HG03039 (cell line): ENCODE data around the gene ELF4.

Experiments used
- ATAC-seq: cut with Tn5 transposase; IDR thresholded peaks from one replicate; pipeline ENCODE4 v1.9.1; 2021; ENCODE audit warnings: mild to moderate bottlenecking, moderate library complexity; ENCODE audit not compliant: unreplicated experiment

ELF4 gene

DNA sequence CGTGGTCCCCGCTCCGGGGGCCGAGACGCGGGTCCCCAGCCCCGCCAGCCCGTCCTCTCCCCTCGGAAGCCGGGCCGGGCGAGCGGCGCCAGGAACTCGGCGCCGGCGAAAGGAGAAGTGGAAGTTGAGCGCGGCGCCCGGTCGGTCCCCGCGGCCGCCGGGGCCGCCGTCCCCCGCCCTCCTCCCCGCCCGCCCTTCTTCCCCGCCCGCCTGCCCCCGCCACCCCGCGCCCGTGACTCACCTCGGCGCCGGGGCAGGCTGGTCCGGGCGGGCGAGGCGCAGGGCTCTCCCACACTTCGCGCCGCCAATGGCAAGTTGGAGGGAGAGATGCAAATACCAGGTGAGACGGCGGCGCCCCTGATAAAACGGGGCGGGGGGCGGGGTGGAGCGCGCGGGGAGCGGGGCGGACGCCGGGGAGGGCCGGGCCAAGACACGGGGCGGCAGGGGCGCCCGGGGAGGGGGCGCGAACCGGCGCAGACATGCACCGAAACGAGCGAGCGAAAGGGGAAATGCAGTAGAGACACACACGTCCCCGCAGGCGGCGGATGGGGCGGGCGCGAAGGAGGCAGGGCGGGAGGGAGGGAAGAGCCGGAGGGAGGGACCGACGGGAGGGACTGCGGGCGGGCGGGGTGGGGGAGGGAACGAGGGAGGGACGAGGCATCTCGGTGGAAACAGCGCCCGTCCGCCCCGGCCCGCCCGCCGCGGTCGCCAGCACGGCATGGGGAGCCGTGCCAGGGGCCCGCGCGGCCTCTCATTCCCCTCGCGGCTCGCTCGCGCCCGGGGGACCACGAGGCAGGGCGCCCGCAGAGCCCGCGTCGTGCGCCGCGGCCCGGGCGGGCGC, at the start of gene ELF4:
Gene ELF4, minus strand, starts transcription at position 119 of the 841 bp plus-strand sequence. CDS start 29,167 bp downstream, outside the sequence.
- peak; percentile 41 for ATAC-seq

DNA sequence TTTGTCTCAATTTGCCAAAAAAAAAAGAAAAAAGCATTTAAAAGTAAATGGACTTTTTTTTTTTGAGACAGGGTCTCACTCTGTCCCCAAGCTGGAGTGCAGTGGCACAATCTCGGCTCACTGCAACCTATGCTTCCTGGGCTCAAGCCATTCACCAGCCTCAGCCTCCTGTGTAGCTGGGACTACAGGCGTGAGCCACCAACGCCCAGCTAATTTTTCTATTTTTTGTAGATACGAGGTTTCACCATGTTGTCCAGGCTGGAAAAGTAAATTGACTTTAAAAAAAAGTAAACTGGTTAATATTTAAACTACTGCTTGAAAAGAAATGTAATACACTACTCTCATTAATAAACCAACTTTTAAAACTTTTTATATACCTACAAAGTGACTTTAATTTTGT, 49.5 kb upstream of the ELF4 start:
- no peak for ATAC-seq

DNA sequence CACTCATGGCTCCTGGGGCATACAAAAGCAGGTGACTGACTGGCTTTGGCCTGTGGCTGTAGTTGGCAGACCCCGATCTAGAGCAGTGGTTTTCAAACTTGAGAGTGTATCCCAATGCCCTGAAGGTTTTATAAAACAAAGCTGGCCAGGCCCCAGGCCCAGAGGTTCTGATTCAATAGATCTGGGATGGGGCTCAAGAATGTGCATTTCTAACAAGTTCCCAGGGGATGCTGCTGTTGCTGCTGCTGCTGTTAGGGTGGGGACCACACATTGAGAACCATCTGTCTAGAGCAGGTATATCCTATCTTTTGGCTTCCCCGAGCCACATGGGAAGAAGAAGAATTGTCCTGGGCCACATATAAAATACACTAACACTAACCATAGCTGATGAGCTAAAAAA, 48.0 kb upstream of the ELF4 start:
- no peak for ATAC-seq

DNA sequence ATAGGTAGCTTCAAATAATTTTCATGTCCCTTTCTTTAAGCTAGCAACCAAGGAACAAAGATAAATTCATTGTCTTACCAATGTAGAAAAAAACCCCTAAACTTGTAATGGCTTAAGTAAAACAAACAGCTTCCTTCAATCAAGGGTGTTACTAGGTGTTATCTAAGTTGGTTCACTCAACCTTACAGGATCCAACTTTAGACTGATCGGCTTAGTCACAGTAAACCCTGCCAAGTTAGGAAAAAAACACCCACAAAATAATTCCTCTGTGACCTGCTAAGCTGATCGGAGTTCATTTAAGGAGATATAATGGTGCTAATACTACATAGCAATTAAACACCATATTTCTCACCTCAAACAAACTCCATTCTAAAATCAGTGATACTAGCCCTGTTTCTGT, 45.3 kb upstream of the ELF4 start:
- no peak for ATAC-seq

DNA sequence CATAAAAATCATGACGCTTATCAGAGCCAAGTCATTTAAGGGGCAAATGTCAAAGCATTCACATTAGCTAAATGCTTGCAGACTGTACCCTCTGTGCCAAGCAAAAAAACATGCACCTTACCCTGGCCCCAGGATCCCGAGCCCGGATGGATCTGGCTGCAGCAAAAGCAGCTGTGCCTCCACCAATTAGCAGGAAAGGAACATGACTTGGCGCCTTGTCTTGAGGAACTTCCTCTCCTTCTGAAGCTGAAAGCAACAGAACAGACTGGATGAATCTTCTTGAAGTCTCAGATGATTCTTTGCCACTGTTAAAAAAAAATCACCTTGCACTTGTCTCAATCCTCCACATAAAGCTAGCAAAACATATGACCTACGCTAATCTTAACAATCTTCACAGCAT, 37.3 kb upstream of the ELF4 start:
- no peak for ATAC-seq

DNA sequence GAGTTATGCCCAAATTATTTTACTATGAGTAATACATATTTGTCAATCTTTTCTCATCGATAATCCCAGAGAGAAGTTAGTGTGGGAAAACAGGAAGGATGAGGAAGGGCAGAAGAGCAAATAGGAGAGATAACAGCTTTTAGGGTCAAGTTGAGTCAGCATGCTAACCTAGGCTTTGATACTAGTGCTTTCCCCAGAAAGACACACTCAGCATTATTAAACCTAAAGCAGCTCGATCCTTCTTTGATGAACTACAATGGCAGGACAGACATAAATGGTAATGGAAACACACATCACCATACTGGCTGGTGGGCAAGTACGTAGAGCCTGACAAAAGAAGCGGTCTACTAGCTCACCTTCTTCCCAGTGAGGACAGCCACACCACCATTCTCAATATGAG, 34.8 kb upstream of the ELF4 start:
- no peak for ATAC-seq

DNA sequence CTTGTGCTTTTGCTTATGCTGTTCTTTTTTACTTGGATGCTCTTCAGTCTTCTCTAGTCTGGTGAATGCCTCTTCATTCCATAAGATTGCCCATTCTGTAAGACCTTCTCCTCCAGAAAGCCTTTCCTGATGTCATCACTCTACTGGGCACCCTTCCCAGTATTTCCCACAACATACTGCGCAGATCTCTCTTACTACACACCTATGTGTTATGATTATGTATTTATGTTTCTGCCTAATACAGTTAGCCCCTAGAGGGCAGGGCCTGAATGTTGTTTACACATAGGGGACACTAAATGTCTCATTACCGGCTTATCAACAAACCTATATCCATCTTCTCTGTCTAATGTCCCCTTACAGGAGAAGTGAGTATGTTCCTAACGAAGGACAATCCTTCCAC, 34.2 kb upstream of the ELF4 start:
- ATAC-seq, result no peak

DNA sequence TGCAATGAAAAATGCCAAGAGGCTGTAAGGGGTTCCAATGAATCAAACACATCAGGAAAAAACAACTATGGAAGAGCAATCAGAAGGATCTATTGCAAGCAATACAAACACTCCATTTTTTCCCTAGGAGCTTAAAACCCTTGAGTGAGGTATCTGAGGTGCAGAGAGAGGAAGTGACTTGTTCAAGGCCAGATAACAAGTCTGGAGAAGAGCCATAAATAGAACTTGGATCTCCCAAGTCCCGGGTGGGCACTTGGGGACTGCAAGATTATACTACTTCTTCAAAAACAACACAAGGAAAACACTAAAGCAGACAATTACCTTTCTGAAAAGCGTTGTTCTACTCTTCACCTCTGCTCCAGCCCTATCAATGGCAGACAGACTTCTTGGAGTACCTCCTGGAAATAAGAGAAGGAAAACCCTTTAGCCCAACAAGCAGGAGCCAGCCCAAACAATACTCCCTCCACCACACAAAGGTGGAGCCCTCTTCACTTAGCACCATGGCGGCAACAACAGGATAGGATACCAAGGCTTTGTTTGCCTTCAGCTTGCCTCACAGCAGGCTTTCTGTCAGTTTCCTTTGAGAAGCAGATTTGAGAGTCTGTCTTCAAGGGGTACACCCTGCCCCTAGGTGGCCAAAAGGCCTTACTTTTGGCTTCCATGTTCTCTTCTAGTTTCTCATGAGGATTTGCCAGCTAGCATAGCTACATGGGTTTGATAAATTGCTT, 29.3 kb upstream of the ELF4 start:
- no peak for ATAC-seq

DNA sequence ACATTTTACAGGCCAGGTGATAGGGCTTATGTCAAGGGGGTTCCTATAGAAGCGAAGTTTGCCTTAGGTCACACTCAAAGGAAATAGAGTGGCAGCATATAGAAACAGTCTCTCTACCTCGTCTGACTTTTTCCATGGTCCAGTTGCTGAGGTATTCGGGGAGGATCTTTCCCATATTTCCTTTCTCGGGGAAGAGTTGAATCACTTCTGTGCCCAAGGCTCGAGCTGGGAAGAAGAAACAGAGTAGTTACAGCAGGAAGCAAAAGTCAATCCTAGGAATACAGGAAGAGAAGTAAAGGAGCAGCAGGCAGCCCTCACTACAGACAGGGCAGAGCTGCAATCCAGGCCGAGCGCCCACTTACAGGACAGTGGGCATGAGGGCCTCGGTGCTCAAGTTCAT, 26.7 kb upstream of the ELF4 start:
- no peak for ATAC-seq

DNA sequence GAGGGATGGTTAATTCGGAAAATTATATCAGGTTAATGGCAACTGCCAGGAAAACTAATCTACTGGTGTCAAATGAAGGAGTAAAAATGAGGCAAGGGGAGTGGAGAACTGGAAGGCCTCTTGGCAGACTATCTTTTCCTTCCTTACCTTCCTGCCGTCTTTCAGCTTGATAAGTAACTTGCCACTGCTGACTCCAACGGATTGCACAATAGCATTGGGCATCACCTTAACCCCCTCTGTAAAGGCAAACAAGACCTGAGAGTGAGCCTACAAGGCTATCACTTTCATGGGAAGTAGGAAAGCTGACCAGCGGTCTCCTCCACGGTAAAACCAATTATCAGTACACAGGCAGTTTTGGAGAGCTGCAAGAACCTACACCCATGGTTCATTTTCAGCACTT, 26.2 kb upstream of the ELF4 start:
- ATAC-seq, result no peak

DNA sequence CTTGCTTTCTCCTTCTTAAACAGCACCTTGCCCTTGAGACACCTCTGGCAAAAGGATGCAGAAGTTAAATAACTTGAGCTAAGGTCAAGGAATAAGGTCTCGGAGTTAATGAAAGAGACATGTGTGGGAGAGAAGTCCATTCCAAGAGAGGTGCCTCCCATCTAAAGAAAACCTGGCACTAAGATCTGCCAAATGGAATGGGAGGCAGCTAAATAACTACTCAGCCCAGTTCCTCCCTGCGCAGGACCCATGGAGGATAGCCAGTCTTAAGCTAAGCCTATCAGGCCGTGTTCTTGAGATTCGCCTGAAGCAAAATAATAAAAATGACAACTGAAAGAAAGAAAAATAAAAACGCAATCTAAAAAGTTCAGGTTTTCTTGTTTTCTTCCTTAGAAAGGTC, 20.7 kb upstream of the ELF4 start:
- no peak for ATAC-seq

DNA sequence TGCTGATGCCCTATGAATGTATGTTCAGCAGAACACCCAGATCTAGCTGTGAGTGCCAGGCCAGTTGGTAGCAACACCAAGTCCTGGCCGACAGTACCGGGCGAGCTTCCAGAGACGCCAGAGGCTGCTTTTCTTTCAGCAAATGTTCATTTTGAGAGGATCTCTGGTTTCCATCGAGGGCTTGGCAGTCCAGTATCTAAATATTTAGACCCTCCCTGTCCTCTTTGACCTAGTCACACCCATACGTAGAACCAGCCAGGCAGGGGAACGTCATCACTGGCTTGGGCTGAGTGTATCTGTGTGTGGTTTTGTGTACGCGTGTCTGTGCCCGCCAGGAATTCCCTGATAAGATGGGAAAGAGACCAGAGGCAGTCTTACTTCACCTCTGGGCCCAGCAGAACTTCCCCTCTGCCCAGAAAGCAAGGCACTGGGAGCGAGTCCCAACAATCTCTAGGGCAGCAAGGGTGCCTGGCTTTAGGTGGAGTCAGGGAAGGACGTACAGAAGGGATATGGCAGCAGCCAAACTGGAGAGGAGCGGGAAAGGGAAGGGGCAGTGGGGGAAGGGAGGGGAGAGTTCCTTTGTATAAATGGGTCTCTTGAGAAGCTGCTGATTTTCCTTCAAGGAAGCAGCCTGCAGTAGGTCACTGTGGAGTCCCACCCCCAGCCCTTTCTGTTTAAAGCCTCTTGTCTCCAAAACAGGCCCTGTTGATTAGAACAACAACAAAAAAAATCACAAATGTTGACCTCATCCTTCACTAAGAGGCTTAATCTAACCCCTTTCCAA, 15.0 kb upstream of the ELF4 start:
- ATAC-seq, result no peak

DNA sequence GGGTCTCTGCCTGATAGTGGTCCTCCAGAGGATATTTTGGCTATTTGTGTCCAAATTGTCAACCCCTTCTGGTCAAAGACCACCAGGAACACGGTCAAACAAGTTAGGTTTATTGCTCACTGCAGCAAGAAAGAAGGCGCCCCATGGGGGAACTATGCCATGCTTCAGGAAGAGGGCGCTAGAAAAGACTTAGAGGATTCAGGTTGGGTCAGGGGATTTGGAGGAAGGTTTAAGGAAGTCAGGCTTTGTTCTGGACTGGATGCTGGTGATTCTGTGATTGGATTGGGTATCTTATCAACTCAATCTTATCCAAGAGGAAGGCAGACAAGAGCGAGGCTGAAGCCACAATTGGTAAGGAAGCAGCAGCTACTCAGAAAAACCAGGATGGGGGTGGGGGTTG, 14.3 kb upstream of the ELF4 start:
- ATAC-seq, result no peak

DNA sequence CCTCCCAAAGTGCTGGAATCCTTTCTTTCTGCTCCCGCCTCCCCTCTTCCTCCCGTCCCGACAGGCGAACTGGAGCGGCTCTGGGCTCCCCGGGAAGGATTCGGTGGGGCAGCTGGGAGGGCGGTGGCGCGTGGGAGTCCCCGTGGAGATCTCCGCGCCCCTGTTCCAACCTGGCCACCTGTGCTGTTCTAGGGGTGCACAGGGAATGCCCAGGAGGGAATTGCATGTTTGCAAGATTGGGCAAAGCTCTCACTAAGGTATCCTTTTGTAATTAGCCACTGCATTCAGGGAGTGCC, 11.2 kb upstream of the ELF4 start:
- no peak for ATAC-seq

DNA sequence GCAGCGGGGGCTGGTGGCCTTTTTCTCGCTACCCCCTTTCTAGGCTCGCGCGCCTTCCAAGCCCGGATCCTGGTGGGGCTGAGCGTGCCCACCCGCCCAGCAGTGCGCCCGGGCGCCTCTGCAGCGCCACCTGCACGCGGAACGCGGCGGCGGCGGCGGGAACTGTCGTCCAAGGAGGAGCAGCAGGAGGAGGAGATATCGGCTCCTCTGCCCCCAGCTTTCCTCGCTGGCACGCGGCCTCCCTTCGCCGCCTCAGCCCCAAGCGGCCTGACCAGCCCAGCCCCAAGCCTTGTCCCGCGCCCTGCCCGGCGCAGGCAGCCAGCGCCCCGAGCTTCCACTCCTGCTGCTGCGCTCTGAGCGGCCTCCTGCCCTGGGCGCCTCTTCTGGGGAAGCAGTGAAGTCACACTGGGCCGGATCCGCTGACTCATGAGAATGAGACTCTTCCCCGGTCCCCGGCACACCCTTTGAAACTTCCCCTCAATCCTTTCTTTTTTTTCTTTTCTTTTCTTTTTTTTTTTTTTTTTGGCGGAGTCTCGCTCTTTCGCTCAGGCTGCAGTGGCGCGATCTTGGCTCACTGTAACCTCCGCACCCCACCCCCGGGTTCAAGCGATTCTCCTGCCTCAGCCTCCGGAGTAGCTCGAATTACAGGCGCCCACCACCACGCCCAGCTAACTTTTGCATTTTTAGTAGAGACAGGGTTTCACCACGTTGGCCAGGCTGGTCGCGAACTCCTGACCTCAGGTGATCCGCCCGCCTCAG, 10.6 kb upstream of the ELF4 start:
- peak; percentile 69 for ATAC-seq

DNA sequence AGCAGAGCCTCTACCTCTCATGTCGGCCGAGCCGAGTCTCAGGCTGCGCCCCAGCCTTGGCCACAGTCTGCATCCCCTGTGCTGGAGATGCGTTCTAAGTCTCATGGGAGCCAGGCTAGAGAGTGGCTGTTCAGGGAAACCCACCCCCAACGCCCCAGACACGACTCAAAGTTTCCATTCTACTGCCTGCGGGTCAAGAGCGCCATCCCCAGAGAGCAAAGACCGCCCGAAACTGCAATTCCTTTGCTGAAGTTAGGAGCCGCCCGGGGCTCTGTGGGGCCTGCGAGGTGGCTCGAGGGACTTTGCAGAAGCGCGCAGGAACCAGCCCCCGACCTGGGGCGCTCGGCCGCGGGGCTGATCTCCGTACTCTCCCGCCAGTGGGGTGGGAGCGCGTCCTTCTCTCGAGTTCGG, 10.0 kb upstream of the ELF4 start:
- peak; percentile 23 for ATAC-seq

DNA sequence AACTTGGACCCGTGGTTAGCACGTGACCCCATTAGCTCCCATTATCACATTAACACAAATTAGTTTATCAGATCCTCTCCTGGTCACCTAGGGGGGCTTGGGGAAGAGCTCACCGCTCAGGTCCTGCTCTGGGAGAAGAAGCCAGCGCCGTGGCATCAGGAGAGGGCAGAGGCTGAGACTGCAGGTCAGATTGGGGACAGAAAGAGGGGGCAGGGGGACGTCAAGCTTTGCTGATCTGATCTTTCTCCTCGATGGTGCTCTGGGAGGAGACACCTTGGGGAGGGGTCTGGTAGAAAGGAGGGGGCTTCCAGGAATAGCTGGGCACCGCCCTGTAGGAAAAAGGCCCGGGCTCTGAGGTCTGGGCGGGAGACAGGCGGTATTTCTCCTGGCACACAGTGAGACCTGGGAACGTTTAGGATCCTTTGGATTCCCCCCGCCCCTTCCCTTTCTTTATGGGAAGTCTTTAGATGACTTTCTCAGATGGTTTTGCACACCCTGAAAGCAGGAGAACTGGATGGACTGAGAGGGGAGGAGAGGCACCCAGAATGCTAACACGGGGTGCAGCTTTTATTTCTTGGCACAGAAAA, 9.1 kb upstream of the ELF4 start:
- no peak for ATAC-seq

DNA sequence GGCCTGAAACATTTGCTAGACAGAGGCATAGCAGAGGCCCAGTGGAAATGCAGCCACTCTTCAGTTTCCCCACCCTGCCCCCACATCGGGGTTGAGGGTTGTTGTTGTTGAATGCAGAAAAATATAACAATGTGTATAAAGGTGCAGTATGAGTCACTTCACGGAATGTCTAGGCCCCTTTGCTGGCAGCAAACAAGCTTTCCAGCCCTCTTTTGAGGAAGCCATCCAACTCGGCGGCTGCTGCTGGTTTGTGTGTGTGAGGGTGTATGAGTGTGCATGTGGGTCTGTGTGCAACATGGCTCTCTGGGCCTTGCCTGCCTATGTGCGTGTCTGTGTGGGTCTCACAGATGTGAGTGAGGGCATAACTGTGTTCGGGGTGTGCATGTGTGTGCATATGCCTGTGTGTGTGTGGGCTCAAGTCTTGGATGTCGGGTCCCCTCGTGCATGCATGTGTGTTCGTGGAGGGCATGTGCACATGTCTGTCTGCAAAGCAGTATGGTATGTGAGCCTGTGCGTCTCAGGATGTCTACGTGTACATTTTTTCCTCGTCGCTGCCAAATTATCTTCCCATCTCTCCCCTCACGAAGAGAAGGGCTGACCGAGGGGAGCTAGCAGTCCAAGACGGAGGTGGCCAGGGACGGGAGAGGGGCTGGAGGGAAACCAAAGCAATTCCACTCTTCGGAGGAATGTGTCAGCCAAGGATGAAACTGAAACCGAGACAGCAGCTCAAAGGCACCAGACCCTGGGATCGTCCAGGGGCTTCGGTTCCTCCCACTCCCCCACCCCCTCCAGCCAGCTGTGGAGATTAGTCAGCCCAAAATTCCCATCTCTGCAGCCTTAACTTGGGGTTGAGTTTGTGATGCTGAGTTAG, 8.4 kb upstream of the ELF4 start:
- no peak for ATAC-seq

DNA sequence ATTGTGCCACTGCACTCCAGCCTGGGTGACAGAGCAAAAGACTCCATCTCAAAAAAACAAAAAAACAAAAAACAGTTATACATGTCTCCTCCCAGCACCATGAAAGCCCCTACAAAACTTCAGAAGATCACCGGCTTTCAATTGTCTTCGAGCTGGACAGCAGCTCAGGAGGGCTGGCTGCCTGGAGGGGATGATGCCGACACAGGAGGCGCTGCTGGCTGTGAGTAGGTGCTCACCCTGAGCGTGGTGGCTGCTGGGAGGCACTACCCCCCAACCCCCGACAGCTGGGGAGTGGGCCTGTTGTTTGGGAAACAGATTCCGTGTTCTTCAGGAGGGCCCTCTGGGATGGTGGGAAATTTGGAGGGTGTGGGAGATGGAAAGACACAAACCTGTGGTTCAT, 6.9 kb upstream of the ELF4 start:
- no peak for ATAC-seq
